ENCODE measurements around the gene AP1S3.

Gene AP1S3

GRCh38 chr2:223870840-223871611 lies 33.6 kb upstream of the AP1S3 start:
- TF ChIP-seq, protein P1, sequence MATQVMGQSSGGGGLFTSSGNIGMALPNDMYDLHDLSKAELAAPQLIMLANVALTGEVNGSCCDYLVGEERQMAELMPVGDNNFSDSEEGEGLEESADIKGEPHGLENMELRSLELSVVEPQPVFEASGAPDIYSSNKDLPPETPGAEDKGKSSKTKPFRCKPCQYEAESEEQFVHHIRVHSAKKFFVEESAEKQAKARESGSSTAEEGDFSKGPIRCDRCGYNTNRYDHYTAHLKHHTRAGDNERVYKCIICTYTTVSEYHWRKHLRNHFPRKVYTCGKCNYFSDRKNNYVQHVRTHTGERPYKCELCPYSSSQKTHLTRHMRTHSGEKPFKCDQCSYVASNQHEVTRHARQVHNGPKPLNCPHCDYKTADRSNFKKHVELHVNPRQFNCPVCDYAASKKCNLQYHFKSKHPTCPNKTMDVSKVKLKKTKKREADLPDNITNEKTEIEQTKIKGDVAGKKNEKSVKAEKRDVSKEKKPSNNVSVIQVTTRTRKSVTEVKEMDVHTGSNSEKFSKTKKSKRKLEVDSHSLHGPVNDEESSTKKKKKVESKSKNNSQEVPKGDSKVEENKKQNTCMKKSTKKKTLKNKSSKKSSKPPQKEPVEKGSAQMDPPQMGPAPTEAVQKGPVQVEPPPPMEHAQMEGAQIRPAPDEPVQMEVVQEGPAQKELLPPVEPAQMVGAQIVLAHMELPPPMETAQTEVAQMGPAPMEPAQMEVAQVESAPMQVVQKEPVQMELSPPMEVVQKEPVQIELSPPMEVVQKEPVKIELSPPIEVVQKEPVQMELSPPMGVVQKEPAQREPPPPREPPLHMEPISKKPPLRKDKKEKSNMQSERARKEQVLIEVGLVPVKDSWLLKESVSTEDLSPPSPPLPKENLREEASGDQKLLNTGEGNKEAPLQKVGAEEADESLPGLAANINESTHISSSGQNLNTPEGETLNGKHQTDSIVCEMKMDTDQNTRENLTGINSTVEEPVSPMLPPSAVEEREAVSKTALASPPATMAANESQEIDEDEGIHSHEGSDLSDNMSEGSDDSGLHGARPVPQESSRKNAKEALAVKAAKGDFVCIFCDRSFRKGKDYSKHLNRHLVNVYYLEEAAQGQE (IDR thresholded peaks at IDR 0.05; ENCODE audit: insufficient read depth in 1 of 2, low read depth in 2 of 2, low read length in 2 of 2) = no peak
- TF ChIP-seq FOXP2 (optimal IDR thresholded peaks at IDR 0.05; ENCODE audit: borderline replicate concordance, extremely low read depth, extremely low read length, insufficient read depth) = no peak
- no peak for TF ChIP-seq TAF1 (IDR thresholded peaks at IDR 0.05; ENCODE audit: borderline replicate concordance, insufficient read depth, low read length)
- no peak for TF ChIP-seq POLR2AphosphoS5 (IDR thresholded peaks at IDR 0.05; ENCODE audit: low read depth, low read length)
- no peak for TF ChIP-seq SIN3A (IDR thresholded peaks at IDR 0.05; ENCODE audit: borderline replicate concordance, insufficient read depth, low read length)

DNA sequence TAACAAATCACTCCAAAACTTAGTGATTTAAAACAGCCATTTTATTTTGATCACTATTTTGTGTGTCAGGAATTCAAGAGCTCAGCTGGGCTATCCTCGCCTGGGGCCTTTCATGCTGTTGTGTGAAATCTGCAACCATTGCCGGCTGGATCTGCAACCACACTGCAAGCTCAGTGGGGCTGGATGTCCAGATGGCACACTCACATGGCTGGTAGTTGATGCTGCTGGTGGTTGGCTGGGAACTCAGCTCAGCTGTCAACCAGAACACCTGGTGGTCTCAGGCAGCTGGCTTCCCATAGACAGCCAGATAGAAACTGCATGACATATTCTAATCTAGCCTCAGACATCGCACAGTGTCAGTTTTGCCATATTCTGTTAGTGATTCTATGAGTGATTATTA lies 30.6 kb upstream of the AP1S3 start:
- no peak for TF ChIP-seq FOXP2 (optimal IDR thresholded peaks at IDR 0.05; ENCODE audit: borderline replicate concordance, extremely low read depth, extremely low read length, insufficient read depth)
- no peak for TF ChIP-seq TAF1 (IDR thresholded peaks at IDR 0.05; ENCODE audit: borderline replicate concordance, insufficient read depth, low read length)
- no peak for TF ChIP-seq POLR2AphosphoS5 (IDR thresholded peaks at IDR 0.05; ENCODE audit: low read depth, low read length)
- TF ChIP-seq, protein P1 (IDR thresholded peaks at IDR 0.05; ENCODE audit: insufficient read depth in 1 of 2, low read depth in 2 of 2, low read length in 2 of 2) = no peak
- no peak for TF ChIP-seq SIN3A (IDR thresholded peaks at IDR 0.05; ENCODE audit: borderline replicate concordance, insufficient read depth, low read length)

- TF ChIP-seq SIN3A (IDR thresholded peaks at IDR 0.05; ENCODE audit: borderline replicate concordance, insufficient read depth, low read length) (no peak), FOXP2 (optimal IDR thresholded peaks at IDR 0.05; ENCODE audit: borderline replicate concordance, extremely low read depth, extremely low read length, insufficient read depth) (no peak), TAF1 (IDR thresholded peaks at IDR 0.05; ENCODE audit: borderline replicate concordance, insufficient read depth, low read length) (no peak), POLR2AphosphoS5 (IDR thresholded peaks at IDR 0.05; ENCODE audit: low read depth, low read length) (no peak)
- TF ChIP-seq, protein P1 (IDR thresholded peaks at IDR 0.05; ENCODE audit: insufficient read depth in 1 of 2, low read depth in 2 of 2, low read length in 2 of 2) = no peak
These were observed 28.6 kb upstream of the AP1S3 start for GRCh38 chr2:223865907-223866508.

- TF ChIP-seq SIN3A (IDR thresholded peaks at IDR 0.05; ENCODE audit: borderline replicate concordance, insufficient read depth, low read length) (no peak), POLR2AphosphoS5 (IDR thresholded peaks at IDR 0.05; ENCODE audit: low read depth, low read length) (no peak), TAF1 (IDR thresholded peaks at IDR 0.05; ENCODE audit: borderline replicate concordance, insufficient read depth, low read length) (no peak), FOXP2 (optimal IDR thresholded peaks at IDR 0.05; ENCODE audit: borderline replicate concordance, extremely low read depth, extremely low read length, insufficient read depth) (no peak)
- TF ChIP-seq, protein P1 (IDR thresholded peaks at IDR 0.05; ENCODE audit: insufficient read depth in 1 of 2, low read depth in 2 of 2, low read length in 2 of 2) = no peak
These were observed 27.7 kb upstream of the AP1S3 start for GRCh38 chr2:223865124-223865523.

All from PFSK-1 (cell line).